CD14-positive monocyte (primary cell): ENCODE measurements around the gene FGD3. TPM values are rescaled to one million over a fixed set of nuclear protein-coding genes. Genes with fewer than 3 reads are reported as not detected.
A peak's percentile ranks its signal among the peaks of the same experiment; 100 is the strongest.

ENCODE experiments used
- DNase-seq, 3 donors: peaks; one replicate each; pipeline ENCODE4 v3.0.0-alpha.2; 2011 to 2022
- H2AFZ ChIP-seq: 2 replicates; pipeline ENCODE4 v1.6.0; 2012; ENCODE audit warnings: mild to moderate bottlenecking, low read depth, low read length, inconsistent platforms; ENCODE audit not compliant: insufficient read depth, poor library complexity, severe bottlenecking
- H3K27ac ChIP-seq, 2 donors: 1 replicate in 1 of 2; 2 replicates in 1 of 2; pipeline ENCODE4 v1.5.1; 2012 to 2013; ENCODE audit warnings: low read length in 2 of 2, control low read depth in 1 of 2, inconsistent platforms in 1 of 2, low read depth in 1 of 2, mild to moderate bottlenecking in 1 of 2
- H3K27me3 ChIP-seq, 2 donors: one replicate each; pipeline versions ENCODE4 v1.6.0 to v1.6.1; 2011 to 2013; ENCODE audit warnings: low read length in 2 of 2; ENCODE audit not compliant: control insufficient read depth in 2 of 2, insufficient read depth in 2 of 2
- H3K36me3 ChIP-seq, 2 donors: replicated peaks in 1 of 2; 1 replicate in 1 of 2; 2 replicates in 1 of 2; pipeline versions ENCODE4 v1.5.1 to v1.6.1; 2012 to 2013; ENCODE audit warnings: low read length in 2 of 2, control low read depth in 1 of 2, inconsistent platforms in 1 of 2, mild to moderate bottlenecking in 1 of 2; ENCODE audit not compliant: insufficient read depth in 2 of 2, control insufficient read depth in 1 of 2
- H3K4me1 ChIP-seq, 2 donors: 1 replicate in 1 of 2; 2 replicates in 1 of 2; pipeline versions ENCODE4 v1.5.1 to v1.6.1; 2012 to 2013; ENCODE audit warnings: low read length in 2 of 2, control low read depth in 1 of 2, inconsistent platforms in 1 of 2, mild to moderate bottlenecking in 1 of 2, moderate library complexity in 1 of 2; ENCODE audit not compliant: insufficient read depth in 2 of 2, control insufficient read depth in 1 of 2
- H3K4me2 ChIP-seq: replicated peaks from 2 replicates; pipeline ENCODE3; 2012; ENCODE audit warnings: low read length, moderate library complexity, mild to moderate bottlenecking; ENCODE audit not compliant: poor library complexity, severe bottlenecking; ENCODE audit errors: extremely low read depth
- H3K4me3 ChIP-seq, 3 experiments: fragments of 200-600 bp in 1 of 3; sonication (generic) in 1 of 3; replicated peaks in 1 of 3; 1 replicate in 2 of 3; 2 replicates in 1 of 3; pipeline ENCODE4 v1.5.1; 2011 to 2013; ENCODE audit warnings: low read length in 3 of 3, mild to moderate bottlenecking in 3 of 3, control low read depth in 2 of 3, low read depth in 2 of 3, inconsistent platforms in 1 of 3, moderate library complexity in 1 of 3
- H3K79me2 ChIP-seq: 2 replicates; pipeline ENCODE4 v1.6.0; 2012; ENCODE audit warnings: mild to moderate bottlenecking, control low read depth, inconsistent platforms, low read length, moderate library complexity; ENCODE audit not compliant: insufficient read depth
- H3K9ac ChIP-seq: 2 replicates; pipeline ENCODE4 v1.6.0; 2017; ENCODE audit warnings: low read length, mild to moderate bottlenecking; ENCODE audit not compliant: insufficient read depth, poor library complexity, severe bottlenecking
- H3K9me3 ChIP-seq, 2 donors: replicated peaks in 1 of 2; 1 replicate in 1 of 2; 2 replicates in 1 of 2; pipeline versions ENCODE4 v1.5.1 to v1.6.1; 2012 to 2013; ENCODE audit warnings: low read length in 2 of 2, control low read depth in 1 of 2; ENCODE audit not compliant: control insufficient read depth in 1 of 2, insufficient read depth in 1 of 2
- H4K20me1 ChIP-seq: 2 replicates; pipeline ENCODE4 v1.6.0; 2012; ENCODE audit warnings: mild to moderate bottlenecking, low read length, control low read depth, moderate library complexity; ENCODE audit not compliant: insufficient read depth
- H3K27ac Mint-ChIP-seq, 7 donors: one replicate each; pipeline ENCODE4 v1.8.0; 2020; ENCODE audit warnings: mild to moderate bottlenecking in 7 of 7, mixed read lengths in 7 of 7, moderate library complexity in 6 of 7, inconsistent platforms in 2 of 7
- H3K27me3 Mint-ChIP-seq, 3 donors: one replicate each; pipeline ENCODE4 v1.8.0; 2021 to 2022; ENCODE audit warnings: low read depth in 3 of 3, mild to moderate bottlenecking in 3 of 3, mixed read lengths in 3 of 3, moderate library complexity in 3 of 3, inconsistent platforms in 1 of 3
- H3K36me3 Mint-ChIP-seq, 2 donors: one replicate each; pipeline ENCODE4 v1.8.0; 2020; ENCODE audit warnings: mixed read lengths in 2 of 2, inconsistent platforms in 1 of 2, mild to moderate bottlenecking in 1 of 2
- H3K4me1 Mint-ChIP-seq: one replicate; pipeline ENCODE4 v1.8.0; 2020; ENCODE audit warnings: mild to moderate bottlenecking, mixed read lengths
- H3K4me3 Mint-ChIP-seq, 2 donors: one replicate each; pipeline ENCODE4 v1.8.0; 2020; ENCODE audit warnings: mild to moderate bottlenecking in 2 of 2, mixed read lengths in 2 of 2, moderate library complexity in 1 of 2
- H3K9me3 Mint-ChIP-seq, 7 donors: one replicate each; pipeline ENCODE4 v1.8.0; 2020 to 2022; ENCODE audit warnings: mixed read lengths in 7 of 7, mild to moderate bottlenecking in 6 of 7, moderate library complexity in 6 of 7, inconsistent platforms in 2 of 7
- CTCF ChIP-seq: fragments of 200-600 bp; IDR thresholded peaks from one replicate; pipeline ENCODE4 v1.8.0; 2022; ENCODE audit warnings: antibody characterized with exemption, mild to moderate bottlenecking
- WGBS: methylation state at CpG from one replicate; pipeline ENCODE4 v1.1.5; 2013; ENCODE audit warnings: missing lambda C conversion rate; ENCODE audit not compliant: insufficient coverage; 5-methylcytosine and 5-hydroxymethylcytosine counted together
- intact Hi-C, 2 donors: fragments of 100-400 bp; cut with micrococcal nuclease; formaldehyde crosslinking; loops; one replicate each; pipeline versions ENCODE4 v1.15.0 to v1.15.1; 2023
- polyA plus RNA-seq, 3 donors: library from polyadenylated mRNA; depleted of rRNA in 1 of 3; unstranded in 2 of 3; stranded (reverse) in 1 of 3; fragments of 300-500 nt in 2 of 3; fragments of >200 nt in 1 of 3; fragmentation: Illumina TruSeq in 2 of 3; gene quantifications; 1 replicate in 2 of 3; 2 replicates in 1 of 3; pipeline ENCODE4 v1.2.3, GENCODE V29; 2012 to 2021

Gene FGD3
- polyA plus RNA-seq, 3 donors: 32.4 to 120 (median 56.2) TPM

- no peaks in the 10 kb centered on the region for H3K36me3 Mint-ChIP-seq
- Histone ChIP-seq H3K27ac (no peak overlapping the region), H4K20me1 (no peaks in the 10 kb centered on the region), H3K4me3 (no peak overlapping the region), H3K4me1 (peaks cover 35 to 42% of the 10 kb centered on the region in 2 donors), H3K36me3 (no peaks in the 10 kb centered on the region), H3K9ac (no peak overlapping the region), H3K27me3 (no peaks in the 10 kb centered on the region), H3K9me3 (peaks cover 0 to 7% of the 10 kb centered on the region in 2 donors), H3K4me2 (no peak overlapping the region), H2AFZ (no peak overlapping the region), H3K79me2 (no peaks in the 10 kb centered on the region)
- peak overlapping the region in 1 of 2 donors; percentile 11 for H3K4me3 Mint-ChIP-seq
- H3K27me3 Mint-ChIP-seq: peaks cover 0 to 5% (median 3%) of the 10 kb centered on the region in 3 donors
- WGBS: 98% methylated on average over 4 of the region's 4 CpGs
- peak overlapping the region in 1 of 7 donors; percentile 68 for H3K27ac Mint-ChIP-seq
- intact Hi-C loops: no loop called here
- peaks cover 42% of the 10 kb centered on the region for H3K4me1 Mint-ChIP-seq
- peaks cover 0 to 7% (median 5%) of the 10 kb centered on the region in 7 donors for H3K9me3 Mint-ChIP-seq
- no peak for TF ChIP-seq CTCF
- DNase-seq: no peak
These were observed 102.2 kb downstream of the FGD3 start for GRCh38 chr9:93049491-93049890.

- 90% methylated on average over 1 of the region's 4 CpGs for WGBS
- H3K27ac ChIP-seq: no peak overlapping the region
- H3K27me3 ChIP-seq: no peaks in the 10 kb centered on the region
- Mint-ChIP-seq H3K27ac (no peak overlapping the region), H3K4me3 (no peak overlapping the region), H3K4me1 (peaks cover 44% of the 10 kb centered on the region), H3K27me3 (peaks cover 0 to 5% (median 4%) of the 10 kb centered on the region in 3 donors), H3K36me3 (no peaks in the 10 kb centered on the region), H3K9me3 (peaks cover 0 to 7% (median 5%) of the 10 kb centered on the region in 7 donors)
- DNase-seq: no peak
- H3K36me3 ChIP-seq: no peaks in the 10 kb centered on the region
- H3K79me2 ChIP-seq: no peaks in the 10 kb centered on the region
- peaks cover 35 to 42% of the 10 kb centered on the region in 2 donors for H3K4me1 ChIP-seq
- no peak for TF ChIP-seq CTCF
- H3K4me2 ChIP-seq: no peak overlapping the region
- H3K4me3 ChIP-seq: no peak overlapping the region
- H3K9me3 ChIP-seq: peaks cover 0 to 7% of the 10 kb centered on the region in 2 donors
- H2AFZ ChIP-seq: no peak overlapping the region
- no peak overlapping the region for H3K9ac ChIP-seq
- H4K20me1 ChIP-seq: no peaks in the 10 kb centered on the region
- intact Hi-C loops: no loop called here
These were observed 102.9 kb downstream of the FGD3 start for GRCh38 chr9:93050231-93050630.
